Stimulated activated CD4-positive, alpha-beta T cell treated with anti-CD3 and anti-CD28 coated beads, Interleukin-4, amount 100 ng/mL, for 48 hours (primary cell): ENCODE data around the gene PCBP3.

Experiments
- DNase-seq, 2 donors: peaks; one replicate each; pipeline ENCODE4 v3.0.0-alpha.2; 2020; ENCODE audit warnings: low read depth in 2 of 2

The PCBP3 gene

GRCh38 chr21:45990741-45991605, 347.4 kb downstream of the PCBP3 start:
- no peak for DNase-seq

- DNase-seq: no peak
Observed at GRCh38 chr21:45991606-45992300, 348.2 kb downstream of the PCBP3 start.
